Activated CD8-positive, alpha-beta memory T cell treated with anti-CD3 and anti-CD28 coated beads for 4 hours (primary cell): Measurements from ENCODE around the gene AKAP5.
"Not testable (repeated sequence)": the region's sequence is repeated elsewhere in the genome, so short reads cannot be mapped to it uniquely, and the experiment has no call there.

Experiments
- DNase-seq, 2 donors: peaks; one replicate each; pipeline ENCODE4 v3.0.0-alpha.2; 2020; ENCODE audit warnings: low read depth in 2 of 2

Gene AKAP5

DNA sequence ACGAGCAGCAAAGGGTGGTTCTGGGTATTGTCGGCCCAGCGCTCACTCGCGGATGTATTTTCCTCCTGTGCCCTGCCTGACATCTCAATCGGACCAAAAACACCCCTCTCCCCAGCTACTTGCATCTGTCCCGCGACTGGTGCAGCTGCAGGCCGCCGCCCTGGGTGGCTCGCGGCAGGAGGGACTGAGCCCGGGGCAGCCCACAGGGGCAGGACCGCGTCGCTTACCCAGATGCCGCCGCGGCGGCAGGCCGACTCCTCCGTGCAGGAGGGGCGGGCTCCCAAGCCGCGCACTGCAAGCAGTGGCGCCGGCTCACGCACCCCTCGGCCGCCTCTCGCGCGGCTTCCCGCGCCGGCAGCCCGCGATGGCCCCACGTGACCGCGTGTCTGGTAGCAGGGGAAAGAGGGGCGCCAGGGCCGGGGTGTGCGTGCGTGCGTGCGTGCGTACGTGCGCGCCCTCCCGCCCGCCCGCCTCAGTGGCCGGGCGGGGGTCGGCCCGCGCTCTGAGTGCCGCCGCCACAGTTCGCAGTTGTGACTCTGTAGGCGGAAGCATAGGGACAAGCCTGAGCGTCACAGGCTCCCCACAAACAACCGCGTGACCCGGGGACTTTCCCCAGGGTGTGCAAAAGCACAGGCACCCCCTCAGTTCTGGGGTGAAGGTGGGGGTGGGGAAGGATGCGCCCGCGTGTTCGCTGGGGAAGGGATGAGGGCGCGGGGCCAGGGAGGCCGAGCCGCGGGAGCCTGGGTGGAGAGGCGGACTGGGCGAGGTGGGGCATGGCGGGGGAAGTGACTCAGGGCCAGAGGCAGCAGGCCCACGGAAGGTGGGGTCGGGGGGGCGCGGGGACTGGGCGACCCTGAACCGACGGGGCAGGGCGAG is 38.4 kb downstream of the AKAP5 start, which contains the start of gene ZBTB25:
ZBTB25 (minus strand) TSS at position 405 of the 876 bp plus-strand sequence. CDS start 13,305 bp downstream, outside the sequence.
- DNase-seq = peak; percentile 93 to 96

DNA sequence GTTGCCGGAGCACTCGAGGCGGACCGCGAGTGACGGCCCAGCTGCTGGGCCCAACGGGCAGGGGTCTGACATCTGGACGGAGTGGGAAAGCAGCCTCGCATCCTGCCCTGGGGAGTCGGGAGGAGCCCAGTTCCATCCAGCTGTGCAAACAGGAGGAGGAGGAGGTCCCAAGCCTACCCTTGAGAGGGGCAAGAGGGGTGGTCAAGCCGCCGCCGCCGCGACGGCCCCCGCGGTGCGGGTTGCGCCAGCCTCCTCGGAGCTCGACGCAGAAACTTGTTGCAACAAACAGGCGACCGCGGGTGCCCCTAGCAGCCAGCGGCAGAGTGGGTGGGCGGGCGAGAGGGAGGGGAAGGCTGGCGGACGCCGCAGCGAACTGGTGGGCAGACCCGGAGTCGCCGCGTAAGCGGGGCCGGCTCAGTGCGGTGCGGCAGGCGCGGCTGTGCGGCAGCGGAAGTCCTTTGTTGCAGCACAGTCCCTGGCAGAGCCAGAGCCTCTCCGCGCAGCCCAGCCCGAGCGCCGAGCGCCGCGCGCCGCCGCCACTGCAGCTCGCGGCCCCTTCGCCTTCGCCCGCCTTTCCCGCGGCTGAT is 39.1 kb downstream of the AKAP5 start, which contains the start of gene ZBTB1:
ZBTB1 (plus strand) TSS at position 461 of the 587 bp plus-strand sequence. CDS start 16,735 bp downstream, outside the sequence.
- peak; percentile 73 to 81 for DNase-seq

DNA sequence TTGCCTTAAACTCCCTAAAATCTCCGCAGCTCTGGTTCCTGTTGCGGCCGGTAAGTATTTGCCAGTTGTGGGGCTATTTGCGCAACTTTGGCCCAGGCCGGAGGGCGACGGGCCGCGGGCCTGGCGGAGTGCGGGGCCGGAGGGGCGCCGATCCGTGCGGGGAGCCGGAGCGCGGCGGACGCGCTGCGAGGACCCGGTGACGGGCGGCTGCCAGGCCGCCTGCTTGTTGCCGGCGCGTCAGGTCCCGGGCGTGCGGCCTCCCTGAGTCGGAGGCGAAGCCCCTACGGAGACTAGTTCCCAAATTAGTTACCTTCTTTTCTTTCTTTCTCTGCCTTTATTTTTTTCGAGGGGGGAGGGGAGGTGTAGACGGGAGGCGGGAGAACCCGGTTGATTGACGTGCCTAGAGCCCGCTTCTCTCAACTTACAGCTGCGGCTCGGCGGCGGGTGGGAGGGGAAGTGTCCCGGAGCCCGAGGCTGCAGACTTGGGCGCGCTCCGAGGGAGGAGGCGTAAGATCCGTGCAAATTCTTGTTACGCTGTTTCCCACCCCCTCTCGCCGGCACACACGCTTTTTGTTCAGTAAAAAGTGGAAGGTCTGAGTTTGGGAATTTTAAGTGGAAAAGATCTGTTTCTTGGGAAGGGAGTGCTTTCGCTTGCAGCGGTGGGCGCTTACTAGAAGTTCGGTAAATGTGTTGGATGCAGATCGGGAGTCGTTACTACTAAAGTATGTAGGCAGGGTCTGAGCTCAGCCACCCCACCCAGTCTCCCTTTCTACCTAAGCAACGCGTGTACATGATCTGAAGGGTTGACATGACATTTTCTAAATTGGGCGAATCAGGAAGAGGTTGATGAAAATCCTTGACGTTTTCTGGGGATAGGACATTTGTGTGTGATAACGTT is 39.8 kb downstream of the AKAP5 start:
- peak; percentile 71 to 75 for DNase-seq

DNA sequence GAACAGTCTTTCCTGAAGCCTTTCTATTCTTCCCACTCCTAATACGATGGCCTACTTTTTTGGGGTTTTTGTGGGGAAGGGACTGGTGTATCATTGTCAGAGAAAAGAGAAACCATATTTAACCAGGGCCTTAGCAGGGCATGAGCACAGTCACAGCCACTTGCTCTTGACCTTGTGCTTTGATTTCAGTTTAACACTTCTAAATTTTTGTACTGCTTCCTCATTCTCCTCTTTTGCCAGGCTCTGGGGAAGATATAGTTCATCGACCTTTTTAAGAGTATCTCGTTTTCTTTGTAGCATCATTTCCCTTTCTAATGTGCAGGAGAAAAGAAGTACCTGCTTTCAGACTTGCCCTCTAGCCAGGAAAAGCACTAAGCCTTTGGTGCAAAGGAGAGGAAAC is 41.4 kb downstream of the AKAP5 start:
- no peak for DNase-seq

DNA sequence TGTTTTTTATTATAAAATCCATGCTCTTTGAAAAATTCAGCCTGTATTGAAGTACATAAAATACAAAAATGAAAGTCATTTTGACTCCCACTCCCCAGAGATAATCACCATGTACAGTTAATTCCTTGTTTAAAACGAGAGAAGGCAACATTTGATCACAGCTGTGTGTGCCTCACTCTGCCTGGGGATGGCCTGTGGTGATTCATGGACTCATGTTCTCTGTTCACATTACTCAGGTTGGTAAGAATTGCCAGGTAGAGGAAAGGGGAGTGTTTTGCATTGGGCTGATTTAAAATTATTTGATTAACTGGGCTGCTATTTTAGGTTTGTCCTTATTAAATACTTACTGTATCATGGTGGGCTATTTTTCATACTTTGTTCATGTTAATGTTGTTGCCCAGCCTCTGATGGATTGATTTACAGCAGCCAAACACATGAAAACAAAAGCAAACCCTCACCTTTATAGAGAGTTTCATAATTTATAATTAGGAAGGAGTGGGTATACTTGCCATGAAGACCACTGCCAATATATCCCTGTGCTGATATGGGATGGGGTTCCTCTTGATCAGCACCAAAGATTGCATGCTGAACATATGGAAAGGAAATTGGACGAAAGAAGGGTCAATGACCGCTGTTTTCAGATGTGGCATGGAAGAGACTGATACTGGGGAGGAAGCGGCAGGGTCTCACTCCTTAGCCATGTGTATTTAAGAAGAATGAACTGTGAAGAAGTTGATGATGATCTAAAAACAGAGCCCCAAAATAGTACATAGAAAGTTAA is 42.3 kb downstream of the AKAP5 start:
- DNase-seq = no peak

DNA sequence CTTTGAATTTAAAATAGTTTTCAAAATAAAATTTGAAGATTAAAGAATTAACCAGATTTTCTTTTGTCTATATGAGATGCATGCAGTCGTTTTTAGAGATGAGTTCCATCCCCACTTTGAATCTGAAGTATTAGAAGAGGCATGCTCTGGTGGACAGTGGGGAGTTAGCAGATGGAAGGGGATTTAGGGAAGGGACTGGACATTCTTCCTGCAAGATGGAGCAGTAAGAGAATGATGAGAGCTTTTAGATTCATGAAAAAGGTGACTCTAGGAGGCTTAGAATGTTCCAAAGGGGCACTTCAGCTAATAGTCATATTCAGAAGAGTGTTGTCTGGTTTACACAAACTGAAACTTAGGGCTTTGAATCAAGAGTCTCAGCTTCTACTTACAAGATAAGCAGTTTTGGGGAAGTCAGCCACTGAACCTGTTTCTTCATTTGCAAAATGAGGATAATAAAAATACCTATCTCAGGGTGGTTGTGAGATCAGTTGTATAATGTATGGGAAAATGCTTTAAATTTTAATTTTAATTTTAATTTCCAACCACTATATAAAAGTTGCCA is 43.0 kb downstream of the AKAP5 start:
- no peak for DNase-seq

DNA sequence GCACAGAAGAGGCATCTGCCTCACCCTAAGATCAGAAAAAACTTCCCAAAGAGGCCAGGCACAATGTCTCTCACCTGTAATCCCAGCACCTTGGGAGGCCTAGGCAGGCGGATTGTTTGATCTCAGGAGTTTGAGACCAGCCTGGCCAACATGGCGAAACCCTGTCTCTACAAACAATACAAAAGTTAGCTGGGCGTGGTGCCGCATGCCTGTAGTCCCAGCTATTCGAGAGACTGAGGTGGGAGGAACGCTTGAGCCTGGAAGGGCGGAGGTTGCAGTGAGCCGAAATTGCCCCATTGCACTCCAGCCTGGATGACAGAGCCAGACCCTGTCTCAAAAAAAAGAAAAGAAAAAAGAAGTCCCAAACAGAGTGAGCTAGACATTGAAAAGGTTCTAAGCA is 43.7 kb downstream of the AKAP5 start:
- DNase-seq = no peak

DNA sequence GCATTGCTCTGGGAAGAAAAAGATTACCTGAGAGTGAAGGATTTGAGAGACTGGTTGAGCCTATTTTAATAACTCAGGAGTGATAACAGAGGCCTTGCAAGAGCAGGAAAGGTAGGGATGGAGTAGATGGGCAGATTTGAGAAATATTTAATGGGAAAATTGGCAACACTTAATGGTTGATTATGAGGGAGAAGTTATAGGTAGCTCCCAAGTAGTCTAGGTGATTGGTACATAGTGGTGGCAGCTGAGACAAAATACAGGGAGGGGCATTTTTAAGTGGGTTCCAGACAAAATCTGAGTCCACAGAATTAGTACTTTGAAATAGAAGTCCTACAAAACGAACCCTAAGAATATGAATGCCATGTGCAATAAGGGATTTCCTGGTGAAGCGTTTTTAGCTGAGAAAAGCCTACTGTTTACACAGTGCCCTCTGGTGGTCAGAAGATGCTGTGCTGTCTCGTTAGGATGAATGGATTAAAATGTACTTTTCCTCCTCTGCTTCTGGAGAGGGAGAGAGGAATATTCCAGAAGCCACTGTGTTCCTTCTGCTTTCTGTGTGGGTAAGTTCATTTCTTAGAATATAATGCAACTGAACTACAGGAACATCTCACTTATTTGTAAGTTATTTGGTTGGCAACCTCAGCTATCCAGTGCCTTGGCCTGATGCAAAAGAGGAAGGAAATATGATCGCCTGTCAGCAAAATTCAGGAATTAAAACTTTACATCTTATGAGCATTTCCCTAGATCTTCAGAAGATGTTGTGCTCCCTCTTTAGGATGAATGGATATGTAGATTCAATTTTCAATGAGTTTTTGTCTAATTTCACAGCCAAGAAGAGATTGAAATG is 45.7 kb downstream of the AKAP5 start:
- peak; percentile 41 to 45 for DNase-seq

DNA sequence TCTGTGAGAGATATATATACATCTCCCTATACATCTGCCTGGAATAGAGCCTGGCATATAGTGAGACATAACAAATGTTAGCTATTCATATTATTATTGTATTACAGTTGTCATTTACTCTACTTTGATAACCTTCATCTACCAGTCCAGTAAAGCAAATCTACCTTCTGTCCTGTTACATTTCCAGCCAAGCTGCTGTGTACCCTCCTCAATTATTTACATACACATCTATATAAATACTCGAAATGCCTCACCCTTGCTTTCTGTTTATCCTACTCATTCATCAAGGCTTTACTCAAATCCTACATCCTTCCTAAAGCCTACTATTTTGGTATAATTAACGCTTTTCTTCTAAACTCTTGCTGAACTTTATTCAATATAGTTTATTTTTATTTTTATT is 48.0 kb downstream of the AKAP5 start:
- no peak for DNase-seq

DNA sequence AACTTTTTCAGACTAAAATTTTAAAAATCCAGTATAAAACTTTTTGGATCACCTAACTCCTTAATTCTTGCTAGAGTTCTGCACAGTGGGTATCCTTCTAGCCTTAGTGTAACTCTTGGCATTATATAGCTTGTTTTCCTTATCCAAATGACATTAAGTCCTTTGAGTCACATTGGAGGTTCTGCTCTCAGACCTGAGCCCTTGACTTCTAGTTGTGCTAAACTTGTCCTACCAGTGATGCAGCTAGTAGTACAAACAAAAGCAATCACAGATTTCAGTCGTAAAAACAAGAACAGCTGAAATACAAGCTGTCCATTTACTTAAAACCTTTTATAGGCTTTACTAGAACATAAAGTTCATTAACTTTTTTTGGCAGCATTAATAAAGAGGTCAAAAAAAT is 49.8 kb downstream of the AKAP5 start:
- no peak for DNase-seq

DNA sequence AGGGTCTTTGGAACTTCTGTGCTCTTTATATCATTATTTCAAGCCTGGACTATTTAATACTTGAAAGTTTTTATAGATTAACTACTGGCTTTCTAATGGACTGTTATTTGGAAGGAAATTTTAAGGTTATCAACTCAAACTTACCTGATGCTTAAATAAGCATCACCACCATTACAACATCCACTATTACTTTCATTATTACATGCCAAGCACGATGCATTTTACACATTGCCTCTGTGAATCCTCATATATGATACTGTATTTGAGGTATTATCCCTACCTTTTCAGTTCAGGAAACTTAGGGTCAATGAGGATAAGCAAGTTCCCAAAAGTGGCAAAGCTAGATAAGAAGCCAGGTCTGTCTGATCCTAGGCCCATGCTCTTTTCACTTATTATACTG is 51.7 kb downstream of the AKAP5 start:
- DNase-seq = no peak

DNA sequence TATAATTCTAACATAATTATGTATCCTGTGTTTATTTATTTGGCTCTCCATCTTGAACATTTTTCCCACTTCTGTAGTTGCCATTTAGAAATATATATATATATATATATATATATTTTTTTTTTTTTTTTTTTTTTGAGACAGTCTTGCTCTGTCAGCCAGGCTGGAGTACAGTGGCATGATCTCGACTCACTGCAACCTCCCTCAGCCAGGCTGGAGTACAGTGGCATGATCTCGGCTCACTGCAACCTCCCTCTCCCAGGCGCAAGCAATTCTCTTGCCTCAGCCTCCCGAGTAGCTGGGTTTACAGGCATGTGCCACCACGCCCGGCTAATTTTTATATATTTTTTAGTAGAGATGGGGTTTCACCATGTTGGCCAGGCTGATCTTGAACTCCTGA is 52.4 kb downstream of the AKAP5 start:
- DNase-seq = not testable (repeated sequence)

DNA sequence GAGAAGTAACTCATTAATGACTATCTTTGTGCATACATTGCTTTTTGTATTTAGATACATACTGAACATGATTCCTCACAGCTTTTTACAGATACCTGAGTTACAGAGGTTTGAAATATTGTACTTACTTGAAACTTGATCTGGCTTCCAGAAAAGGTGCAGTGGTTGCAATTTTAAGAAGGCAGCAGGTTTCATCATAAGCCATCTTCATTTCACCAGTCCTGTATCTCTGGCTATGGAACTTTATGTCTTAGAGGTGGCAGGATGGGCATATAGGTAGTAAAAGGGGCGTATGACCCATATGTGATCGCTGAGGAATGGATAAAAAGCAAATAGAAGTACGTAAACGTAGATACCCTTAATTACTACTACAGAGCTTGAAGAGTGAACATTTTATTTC is 52.9 kb downstream of the AKAP5 start:
- no peak for DNase-seq

DNA sequence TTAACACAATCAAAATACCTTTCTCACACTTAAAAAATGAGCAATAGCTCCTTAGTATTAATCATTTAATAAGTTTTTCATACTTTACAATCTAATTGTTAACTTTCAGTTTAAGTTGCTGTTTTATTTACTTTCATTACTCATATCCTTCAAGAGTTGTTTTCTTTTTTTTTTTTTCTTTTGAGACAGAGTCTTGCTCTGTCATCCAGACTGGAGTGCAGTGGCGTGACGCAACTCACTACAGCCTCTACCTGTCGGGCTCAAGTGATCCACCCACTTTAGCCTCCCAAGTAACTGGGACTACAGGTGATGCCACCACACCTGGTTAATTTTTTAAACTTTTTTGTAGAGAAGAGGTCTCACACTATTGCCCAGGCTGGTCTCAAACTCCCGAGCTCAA is 55.4 kb downstream of the AKAP5 start:
- no peak for DNase-seq

DNA sequence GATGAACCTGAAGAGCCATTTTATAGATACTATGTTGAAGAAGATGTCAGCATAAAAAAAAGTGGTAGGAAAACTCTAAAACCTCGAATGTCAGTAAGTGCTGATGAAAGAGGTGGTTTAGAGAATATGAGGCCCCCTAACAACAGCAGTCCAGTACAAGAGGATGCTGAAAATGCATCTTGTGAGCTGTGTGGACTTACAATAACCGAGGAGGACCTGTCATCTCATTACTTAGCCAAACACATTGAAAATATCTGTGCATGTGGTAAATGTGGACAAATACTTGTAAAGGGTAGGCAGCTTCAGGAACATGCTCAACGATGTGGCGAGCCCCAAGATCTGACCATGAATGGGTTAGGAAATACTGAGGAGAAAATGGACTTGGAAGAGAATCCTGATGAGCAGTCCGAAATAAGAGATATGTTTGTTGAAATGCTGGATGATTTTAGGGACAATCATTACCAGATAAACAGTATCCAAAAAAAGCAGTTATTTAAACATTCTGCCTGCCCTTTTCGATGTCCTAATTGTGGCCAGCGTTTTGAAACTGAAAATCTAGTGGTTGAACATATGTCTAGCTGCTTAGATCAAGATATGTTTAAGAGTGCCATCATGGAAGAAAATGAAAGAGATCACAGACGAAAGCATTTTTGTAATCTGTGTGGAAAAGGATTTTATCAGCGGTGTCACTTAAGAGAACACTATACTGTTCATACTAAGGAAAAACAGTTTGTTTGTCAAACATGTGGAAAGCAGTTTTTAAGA is 57.5 kb downstream of the AKAP5 start:
- no peak for DNase-seq
